Epidermal melanocyte (primary cell): Measurements from ENCODE around the gene GAPDHS.
A peak's percentile ranks its signal among the peaks of the same experiment; 100 is the strongest.

Experiments
- DNase-seq: peaks from one replicate; pipeline ENCODE4 v3.0.0; 2011; ENCODE audit warnings: low spot score; ENCODE audit not compliant: insufficient read length

The GAPDHS gene

DNA sequence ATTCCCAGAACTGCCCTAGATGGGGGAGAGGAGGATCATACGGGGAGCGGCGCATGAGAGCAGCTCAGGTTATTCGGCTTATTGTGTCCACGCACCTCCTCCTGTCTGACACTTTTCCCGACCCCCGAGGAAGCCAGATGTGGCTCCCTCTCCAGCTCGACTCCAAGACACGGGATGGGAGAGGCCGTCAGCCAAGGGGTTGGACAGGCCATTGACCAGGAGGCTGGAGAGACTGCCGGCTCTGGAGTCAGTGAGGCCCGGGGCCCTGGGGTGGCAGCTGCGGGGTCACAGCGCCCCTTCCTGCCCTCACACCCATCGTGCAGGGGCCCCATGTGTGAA, 22.7 kb upstream of the GAPDHS start:
- DNase-seq, result no peak

DNA sequence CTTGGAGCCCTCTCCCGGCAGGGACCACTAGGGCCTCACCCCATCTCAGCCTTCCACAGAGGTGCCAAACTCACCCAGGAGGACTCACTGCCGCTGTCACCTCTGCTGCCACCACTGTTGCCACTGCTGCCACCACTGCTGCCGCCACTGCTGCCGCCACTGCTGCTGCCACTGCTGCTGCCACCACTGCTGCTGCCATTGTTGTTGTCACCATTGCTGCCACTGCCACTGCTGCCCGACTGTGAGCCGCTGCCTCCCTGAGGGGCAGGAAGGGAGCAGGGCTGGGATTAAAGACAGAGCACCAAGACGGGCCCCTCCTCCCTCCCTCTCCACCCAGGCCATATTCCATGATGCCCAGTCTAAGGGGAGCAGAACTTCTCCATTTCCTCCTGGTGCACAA, 21.9 kb upstream of the GAPDHS start:
- no peak for DNase-seq

DNA sequence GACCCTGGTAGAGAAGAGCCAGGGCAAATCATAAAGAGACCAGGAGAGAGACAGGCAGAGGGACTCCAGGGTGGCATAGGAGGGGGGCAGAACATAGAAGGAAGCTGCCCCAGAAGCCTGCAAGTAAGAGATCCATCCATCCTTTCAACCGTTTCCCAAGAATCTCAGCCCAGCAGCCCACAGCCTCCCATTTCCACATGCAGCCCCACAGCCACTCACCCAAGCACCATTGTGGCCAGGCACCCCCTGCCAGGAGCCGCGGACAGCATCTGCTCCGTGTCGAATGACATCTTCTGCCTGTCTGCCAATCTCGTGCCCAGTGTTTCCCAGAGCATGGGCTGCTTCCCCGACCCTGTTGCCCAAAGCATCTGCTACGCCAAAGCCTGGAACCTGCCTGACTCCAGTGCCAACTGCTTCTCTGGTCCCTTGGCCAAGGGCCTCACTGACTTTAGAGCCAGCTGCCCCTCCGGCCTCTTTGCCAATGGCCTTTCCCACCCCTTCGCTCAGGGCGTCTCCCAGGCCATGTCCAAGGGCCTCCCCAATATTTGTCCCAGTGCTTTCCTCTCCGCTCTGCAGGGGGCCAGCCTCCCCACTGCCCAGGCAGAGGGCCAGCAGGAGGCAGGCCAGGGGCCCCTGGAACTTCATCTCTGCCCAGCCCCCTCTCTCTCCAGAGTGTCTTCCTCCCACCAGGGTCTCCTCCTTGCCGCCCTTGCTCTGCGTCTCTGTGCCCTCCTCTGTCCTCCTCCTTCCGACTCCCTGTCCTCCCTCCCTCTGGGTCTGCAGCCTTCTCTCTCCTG, 20.2 kb upstream of the GAPDHS start:
- DNase-seq, result no peak

- DNase-seq, result no peak
These were observed 19.5 kb upstream of the GAPDHS start, which contains the start of gene DMKN for GRCh38 chr19:35513628-35514281. Gene DMKN (minus strand): TSS chr19:35513649. CDS start chr19:35513475, 174 bp downstream.

DNA sequence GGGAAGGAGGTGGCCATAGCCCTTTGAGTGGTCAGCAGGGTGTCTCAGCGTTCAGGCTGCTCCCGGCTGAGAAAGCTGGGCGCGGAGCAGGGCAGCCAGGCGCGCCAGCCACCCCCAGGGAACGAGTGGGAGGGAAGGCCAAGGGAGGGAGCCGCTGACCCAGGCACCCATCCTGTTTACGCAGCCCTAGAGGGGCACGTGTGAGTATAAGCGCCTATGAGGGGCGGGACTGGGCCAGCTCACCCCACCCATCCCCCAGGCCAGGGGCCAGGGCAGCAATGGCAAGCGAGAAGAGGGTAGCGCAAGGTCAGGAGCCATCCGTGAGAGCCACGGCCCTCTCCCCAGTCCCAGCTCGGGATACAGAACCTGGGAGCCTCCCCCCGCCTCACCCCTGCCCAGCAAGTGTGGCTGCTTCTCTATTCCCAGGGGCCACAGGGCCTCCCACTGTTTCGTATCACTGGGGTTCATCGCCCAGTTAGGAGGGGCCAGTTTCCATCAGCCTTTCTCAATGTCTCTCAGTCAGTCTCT, 18.9 kb upstream of the GAPDHS start:
- no peak for DNase-seq

DNA sequence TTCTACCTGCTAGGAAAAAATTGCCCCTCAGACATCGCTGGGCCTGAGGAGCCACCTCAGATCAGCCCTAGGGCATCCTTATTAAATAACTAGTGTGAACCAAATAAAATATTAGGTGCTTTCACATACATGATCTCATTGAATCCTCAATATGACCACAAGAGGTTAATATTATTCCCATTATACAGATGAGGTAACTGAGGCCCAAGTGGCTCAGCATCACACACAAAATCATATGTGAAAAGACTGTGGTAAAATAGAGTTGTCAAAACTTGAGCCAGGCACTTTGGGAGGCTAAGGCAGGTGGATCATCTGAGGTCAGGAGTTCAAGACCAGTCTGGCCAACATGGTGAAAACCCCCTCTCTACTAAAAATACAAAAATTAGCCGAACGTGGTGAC, 16.9 kb upstream of the GAPDHS start:
- DNase-seq, result no peak

GRCh38 chr19:35517342-35517741, 15.9 kb upstream of the GAPDHS start:
- no peak for DNase-seq

DNA sequence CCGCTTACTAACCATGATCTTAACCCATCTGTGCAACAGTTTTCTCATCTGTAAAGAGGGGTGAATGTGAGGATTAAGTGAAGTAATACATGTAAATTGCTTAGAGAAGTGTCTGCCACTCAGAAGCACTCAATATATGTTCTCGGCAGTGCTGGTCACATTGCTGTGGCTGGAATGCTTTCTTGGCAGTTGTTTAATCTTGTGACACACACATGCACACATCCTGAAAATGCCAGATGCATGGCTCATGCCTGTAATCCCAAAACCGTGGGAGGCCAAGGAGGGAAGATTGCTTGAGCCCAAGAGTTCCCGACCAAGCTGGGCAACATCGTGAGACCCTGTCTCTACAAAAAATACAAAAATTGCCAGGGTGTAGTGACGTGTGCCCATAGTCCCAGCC, 14.9 kb upstream of the GAPDHS start:
- DNase-seq, result peak; percentile 92

DNA sequence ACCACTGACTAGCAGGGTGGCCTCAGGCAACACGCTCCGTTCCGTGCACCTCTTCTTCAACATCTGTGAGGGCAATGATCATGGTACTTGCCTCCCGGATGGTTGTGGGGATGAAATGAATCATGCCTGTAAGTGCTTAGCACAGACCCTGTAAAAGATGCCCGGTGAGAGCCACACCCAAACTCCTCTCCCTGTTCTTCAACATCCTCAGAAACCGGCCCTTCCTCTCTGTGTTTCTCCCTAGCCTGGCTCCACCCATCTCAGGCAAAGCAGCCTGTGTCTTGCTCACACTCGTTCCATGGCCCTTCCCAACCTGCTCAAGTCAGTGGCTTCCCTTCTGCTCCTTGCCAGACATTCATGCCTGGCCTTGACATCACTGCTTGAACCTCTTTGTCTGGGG, 14.0 kb upstream of the GAPDHS start:
- no peak for DNase-seq

DNA sequence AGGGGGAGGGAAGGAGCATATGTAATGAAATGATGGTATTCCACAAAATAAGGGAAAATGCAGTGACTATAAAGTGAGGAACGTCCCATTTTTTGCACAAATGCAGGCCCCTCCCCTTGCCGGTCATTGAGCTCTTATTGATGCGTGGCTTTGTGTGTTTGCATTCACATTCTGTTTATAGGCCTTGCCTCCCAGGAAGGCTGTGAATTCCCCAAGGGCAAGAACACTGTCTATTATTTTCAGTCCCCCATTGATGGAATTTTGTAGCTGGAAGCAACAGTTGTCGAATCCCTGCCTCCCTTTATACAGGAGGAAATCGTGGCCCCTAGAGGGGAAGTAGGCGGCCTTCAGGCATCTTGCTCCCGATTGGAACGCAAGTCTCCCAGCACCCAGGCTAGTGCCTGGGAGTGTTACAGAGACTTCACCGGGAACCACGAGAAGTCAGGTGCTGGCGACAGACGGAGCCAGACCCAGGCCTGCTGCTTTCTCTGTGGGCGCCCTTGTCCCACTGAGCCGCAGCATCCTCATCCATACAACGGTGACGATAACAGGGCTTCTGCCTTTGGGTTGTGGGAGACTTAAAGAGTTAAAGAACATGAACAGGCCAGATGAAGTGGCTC, 12.0 kb upstream of the GAPDHS start:
- DNase-seq, result no peak

DNA sequence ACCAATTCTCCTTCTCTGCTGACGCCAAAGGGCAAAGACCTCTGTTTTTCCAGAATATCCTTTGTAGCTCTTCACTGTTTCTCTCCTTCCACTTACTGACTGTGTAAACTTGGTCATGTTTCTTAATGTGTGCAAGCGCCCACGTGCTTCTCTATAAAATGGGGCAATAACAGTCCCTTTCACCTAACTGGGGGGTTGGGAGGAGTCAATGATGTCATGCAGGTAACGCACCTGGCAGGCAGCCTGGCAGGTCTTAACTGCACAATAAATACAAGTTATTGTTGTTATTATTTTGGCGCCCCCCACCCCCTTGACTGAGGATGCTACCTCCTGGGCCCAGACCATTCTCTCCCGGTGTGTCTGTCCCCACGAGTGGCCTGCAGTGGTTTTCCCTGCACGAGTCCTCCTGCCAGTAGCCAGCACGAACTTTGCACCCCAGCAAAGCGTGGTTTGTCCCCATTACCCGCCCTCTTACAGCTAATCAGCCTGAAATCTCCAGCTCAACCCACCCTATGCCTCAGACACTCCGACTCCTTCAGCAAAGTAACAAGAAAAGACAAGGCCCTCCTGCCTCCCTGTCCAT, 10.4 kb upstream of the GAPDHS start:
- DNase-seq, result no peak

DNA sequence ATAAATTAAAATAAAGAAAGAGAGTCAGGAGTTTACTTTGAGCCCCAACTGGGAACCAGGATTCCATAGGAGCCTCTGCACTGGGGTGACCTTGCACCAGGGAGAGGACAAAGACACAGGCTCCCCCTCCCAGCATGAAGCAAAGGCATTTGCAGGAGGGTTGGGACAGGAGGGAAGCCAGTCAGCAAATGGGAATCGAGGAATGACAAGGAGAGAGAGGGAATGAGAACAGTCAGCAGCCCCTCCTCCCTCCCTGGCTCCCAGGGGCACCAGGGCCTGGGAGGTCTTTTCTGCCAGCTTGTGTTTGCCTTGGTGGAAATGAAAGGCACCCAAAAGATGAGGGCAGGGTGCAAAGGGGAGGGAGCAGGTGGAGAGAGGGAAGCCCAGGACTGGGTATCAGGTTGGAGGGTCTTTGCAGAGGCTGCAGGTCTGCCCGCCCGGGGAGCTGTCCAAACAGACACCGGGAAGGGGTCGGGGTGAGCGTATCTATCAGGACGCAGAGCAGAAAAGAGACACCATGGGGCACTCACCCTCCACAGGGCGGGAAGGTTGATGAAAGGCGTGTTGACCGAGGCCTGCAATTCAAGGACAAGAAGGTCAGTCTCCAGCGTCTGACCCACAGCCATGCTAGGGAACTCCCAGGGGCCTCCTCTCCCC, 8.9 kb upstream of the GAPDHS start:
- no peak for DNase-seq

GRCh38 chr19:35525873-35526272, 7.4 kb upstream of the GAPDHS start:
- DNase-seq, result no peak

DNA sequence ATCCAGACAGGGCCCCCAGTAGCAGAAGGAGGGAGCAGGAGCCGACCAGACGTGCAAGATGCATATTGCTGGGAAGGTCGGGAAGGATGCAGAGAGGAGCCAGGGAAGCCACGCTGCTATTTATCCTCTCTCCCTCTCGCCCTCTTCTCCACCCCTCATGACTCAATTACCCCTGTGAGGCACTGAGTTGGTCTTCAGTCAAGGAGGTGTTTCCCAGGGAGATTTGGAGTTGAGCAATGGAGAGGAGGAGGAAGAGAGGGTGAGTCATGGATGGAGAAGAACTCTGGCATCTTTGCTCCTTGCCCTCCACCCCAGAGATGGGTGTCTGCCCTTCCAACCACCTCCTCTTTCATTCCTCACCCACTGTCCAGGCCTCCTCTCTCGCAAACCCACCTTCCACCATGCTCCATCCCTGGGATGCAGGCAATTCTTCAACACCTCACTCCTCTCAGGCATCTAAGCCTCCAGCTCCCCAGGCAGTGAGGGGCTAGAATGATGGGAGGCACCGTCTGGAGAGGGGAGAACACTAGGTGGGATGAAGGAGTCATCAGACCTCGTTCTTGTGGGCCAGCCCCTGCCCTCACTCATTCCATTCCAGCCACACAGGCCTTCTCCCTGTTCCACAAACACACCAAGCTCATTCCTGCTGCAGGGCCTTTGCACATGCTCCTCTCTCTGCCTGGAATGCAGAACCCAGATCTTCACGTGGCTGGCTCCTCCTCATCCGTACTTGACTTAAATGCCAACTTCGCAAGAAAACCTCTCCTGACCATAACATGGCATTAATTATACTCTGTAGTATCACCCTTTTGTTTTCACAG, 4.8 kb upstream of the GAPDHS start, which contains the start of gene SBSN:
TSS of gene SBSN (minus strand) at position 94 of the 821 bp plus-strand sequence. CDS start at position 64, 30 bp downstream.
- DNase-seq, result no peak

DNA sequence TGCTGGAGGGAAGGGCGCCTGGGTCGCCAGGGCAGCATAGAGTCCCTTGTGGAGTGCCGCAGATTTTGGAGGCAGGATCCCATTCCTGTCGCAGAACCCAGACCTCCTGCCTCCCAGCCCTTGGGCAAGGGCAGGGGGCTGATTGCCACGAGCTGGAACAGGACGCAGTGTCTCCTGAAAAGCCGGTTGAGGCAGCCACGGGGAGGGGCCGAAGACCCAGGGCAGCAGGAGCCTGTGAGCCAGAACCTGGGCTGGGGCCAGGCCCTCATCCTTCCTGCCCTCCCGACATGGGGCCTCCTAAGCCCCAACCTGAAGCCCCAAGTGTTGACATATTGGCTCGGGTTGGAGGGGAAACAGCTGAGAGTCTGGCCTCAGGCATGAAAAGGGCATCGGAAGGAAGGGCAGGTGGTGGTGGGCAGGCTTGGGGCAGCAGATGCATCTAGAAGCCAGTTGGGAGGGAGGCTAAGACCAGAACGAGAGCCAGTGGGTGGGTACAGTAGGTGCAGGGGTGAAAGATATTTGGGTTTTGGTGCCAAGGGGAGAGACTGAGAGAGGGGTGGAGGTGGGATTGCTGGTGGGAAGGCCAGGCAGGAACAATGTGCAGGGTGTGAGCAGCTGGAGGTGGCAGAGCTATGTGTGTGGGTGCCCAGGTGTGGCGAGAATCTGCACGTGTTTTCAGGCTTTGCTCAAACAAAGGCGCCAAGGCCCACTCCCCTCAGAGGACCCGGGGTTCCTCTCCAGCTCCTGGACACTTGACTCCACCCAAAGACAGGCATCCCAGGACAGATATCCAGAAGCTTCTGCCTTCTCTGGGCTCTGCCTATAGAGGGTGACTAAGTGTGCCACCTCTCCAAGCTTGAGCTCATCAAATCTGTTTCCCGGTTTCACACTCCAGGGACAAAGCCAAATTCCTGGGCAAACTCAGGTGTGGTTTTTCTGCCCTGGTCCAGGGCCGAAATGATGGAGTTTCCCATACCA, 3.7 kb upstream of the GAPDHS start:
- no peak for DNase-seq

GRCh38 chr19:35531291-35531690, 2.0 kb upstream of the GAPDHS start:
- DNase-seq, result no peak

DNA sequence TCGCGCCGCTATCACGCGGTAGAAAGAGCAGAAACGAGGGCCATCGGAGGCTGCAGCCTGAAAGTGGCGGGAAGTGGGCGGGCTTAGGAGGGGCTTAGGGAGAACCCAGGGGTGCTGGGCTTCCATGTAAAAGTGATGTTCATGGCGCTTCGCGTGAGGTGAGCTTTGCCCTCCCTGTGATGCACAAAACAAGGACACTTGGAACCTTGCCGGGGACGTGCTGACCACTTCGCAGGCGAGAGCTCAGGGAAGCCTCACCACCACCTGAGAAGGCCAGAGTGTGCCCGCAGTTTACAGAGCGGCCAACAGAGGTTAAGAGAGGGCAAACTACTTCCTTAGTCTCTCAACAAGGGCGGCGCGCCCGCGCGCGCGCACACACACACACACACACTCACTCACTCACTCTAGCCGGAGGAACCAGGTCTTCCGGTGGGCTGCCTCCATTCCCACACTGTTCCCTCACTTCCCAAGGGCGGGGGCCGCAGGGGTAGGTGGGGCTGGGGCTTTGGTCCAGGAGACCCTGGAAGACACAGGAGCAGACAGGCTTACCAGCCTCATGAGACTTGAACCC, 651 bp downstream of the GAPDHS start:
- DNase-seq, result no peak

GRCh38 chr19:35534803-35535480, 1.7 kb downstream of the GAPDHS start:
- no peak for DNase-seq
